GM19463 (cell line): ENCODE data around the gene OR5AU1.
A peak's percentile ranks its signal among the peaks of the same experiment; 100 is the strongest.
"Not testable (repeated sequence)": the region's sequence is repeated elsewhere in the genome, so short reads cannot be mapped to it uniquely, and the experiment has no call there.

Source experiments
- ATAC-seq: cut with Tn5 transposase; IDR thresholded peaks from one replicate; pipeline ENCODE4 v1.9.1; 2021; ENCODE audit warnings: mild to moderate bottlenecking, moderate library complexity; ENCODE audit not compliant: unreplicated experiment

Gene OR5AU1

DNA sequence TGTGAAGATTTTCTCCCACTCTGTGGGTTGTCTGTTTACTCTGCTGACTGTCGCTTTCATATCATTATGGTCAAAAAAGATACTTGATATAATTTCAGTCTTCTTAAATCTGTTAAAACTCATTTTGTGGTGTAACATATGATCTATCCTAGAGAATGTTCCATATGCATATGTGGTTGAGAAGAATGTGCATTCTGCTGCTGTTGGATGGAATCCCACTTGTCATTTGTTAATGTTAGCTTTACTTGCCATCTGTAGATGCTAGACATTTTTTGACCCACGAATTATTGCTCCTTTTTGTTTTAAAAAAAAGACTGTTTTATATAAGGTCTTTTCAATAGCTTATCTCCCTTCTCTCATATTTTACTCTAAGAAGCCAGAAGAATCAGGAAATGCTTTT is 26.3 kb upstream of the OR5AU1 start:
- ATAC-seq, result no peak

DNA sequence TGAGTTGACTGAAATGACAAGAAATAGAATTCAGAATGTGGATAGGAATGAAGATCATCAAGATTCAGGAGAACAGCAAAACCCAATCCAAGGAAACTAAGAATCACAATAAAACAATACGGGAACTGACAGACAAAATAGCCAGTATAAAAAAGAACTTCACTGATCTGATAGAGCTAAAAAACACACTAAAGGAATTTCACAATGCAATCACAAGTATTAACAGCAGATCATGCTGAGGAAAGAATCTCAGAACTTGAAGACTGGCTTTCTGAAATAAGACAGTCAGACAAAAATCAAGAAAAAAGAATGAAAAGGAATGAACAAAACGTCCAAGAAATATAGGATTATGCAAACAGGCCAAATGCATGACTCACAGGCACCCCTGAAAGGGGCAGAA is 15.3 kb upstream of the OR5AU1 start:
- no peak for ATAC-seq

GRCh38 chr14:21169573-21169972 is 13.7 kb upstream of the OR5AU1 start:
- ATAC-seq, result no peak

DNA sequence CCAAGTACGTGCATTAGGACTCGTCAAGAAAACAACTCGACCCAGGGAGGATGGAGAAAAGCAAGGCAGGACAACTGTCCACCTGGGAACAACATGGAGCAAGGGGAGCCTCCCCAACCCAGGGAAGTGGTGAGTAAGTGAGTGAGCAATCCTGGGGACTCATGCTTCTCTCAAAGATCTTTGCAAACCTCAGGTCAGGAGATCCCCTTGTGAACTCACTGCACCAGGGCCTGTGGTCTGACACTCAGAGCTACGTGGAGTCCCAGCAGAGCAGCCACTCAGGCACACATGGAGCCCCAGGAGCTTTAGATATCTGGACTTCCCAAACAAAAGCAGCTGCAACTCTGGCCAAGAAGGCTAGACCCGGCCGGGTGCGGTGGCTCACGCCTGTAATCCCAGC is 12.2 kb upstream of the OR5AU1 start:
- ATAC-seq, result no peak

GRCh38 chr14:21165670-21166069 is 9.8 kb upstream of the OR5AU1 start:
- ATAC-seq, result not testable (repeated sequence)

GRCh38 chr14:21165002-21165605 is 9.2 kb upstream of the OR5AU1 start:
- not testable (repeated sequence) for ATAC-seq

DNA sequence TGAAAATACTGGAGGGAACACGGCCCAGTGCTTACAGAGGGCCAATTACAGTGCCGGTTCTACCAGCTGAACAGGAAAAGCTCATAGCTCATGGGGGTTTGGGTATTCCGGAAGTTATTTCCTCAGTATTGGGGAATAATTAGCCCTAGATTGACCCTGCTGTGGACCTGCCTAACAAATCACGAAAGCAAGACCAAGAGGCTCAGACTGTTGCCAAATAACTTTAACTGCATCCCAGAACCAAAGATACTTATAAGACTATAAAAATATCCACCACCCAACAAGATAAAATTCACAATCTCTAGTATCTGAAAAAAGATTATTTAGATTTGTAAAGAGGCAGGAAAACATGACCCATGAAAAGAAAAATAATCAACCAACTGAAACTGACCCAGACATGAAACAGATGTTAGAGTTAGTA is 8.0 kb upstream of the OR5AU1 start:
- no peak for ATAC-seq

GRCh38 chr14:21162081-21162480 is 6.2 kb upstream of the OR5AU1 start:
- ATAC-seq, result no peak

GRCh38 chr14:21160061-21160610 is 4.3 kb upstream of the OR5AU1 start:
- ATAC-seq, result no peak

DNA sequence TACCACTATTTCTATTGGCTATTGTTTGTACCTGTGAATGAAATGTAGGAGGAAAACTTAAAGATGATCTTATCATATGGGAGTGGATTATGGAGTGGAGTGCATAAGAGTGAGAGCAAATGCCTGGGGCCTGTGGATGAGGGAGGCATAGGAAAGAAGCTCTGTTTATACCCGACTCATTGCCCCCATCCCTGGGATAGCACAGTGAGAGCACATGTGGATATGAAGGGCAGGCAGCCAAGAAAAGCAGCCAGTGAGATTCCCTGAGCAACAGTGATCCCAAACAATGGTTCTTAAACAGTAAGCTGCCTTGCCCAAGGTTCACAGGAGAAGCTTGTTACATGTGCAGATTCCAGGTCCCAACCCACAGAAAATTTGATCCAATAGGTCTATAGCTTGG is 2.3 kb upstream of the OR5AU1 start:
- ATAC-seq, result not testable (repeated sequence)

DNA sequence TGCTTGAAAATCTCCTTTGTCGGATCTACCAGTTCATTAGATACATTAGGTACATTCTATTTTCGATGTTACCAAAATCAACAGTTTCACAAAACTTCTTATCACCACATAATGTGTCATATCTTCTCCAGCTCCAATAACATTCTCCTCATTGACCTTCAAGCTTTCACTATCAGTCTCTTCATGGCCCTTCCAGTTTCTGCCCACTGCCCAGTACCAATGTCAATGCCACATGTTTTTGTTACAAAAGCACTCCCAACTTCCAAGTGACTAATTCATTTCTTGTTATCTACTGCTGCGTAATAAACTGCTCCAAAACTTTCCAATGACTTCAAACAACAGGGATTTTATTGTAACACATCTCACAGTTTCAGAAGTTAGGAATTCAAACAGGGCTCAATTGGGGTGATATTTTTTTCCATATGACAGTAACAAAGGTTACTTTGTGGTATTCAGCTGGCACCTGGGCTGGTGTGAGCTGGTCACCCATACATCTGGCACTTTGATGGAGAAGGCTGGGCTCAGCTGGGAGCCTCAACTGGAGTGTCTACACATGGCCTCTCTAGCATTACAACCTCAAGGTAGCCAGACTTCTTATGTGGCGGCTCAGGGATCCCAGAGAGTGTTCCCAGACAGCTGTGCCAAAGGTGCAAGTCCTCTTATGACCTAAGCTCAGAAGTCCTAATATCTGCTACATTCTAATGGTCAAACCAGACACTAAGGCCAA is 6.1 kb downstream of the OR5AU1 start:
- ATAC-seq, result no peak

DNA sequence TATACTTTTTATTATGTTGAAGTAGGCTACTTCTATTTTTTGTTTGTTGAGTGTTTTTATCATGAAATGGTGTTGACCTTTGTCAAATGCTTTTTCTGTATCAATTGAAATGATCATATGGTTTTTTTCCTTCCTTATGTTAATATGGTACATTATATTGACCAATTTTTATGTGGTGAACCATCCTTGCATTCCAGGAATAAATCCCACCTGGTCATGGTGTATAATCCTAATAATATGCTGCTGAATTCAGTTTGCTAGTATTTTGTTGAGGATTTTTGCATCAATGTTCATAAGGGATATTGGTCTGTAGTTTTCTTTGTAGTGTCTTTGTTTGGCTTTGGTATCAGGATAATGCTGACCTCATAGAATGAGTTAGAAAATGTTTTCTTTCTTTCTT is 10.4 kb downstream of the OR5AU1 start:
- no peak for ATAC-seq

- no peak for ATAC-seq
Observed at GRCh38 chr14:21142357-21142756, 13.5 kb downstream of the OR5AU1 start.

DNA sequence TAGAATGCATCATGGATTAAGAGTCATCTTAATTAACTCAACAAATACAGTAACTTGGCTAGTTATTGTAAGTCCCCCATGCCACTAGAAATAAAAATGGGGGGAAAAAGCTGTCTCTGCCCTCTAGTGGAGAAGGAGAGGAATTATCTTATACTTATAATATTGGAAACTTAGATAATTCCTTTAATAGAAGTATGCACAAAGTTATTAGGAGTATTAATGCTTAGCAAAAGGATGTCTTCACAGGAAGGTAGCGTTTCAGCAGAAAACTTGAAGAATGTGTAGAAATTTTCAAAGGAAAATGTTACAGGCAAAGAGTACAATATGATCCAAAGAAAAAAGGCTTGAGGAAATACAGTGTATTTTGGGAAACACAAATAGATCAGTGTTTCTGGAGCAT is 19.8 kb downstream of the OR5AU1 start:
- ATAC-seq, result no peak

DNA sequence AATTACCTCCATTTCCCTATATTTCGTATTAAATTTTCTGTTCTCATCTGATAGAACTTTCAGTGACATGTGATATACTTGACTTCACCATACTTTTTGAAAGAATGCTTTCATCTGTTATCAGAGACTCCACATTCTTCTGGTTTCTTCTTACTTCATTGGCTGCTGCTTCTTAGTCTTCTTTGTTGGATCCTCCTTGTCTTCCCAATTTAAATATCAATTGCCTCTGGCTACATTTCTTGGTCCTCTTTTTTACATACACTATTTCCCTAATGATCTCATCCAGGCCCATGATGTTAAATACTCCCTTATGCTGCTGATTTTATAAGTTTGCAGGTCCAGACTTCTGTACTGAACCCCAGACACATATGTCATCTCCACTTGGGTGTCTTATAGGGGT is 22.0 kb downstream of the OR5AU1 start:
- ATAC-seq, result no peak

DNA sequence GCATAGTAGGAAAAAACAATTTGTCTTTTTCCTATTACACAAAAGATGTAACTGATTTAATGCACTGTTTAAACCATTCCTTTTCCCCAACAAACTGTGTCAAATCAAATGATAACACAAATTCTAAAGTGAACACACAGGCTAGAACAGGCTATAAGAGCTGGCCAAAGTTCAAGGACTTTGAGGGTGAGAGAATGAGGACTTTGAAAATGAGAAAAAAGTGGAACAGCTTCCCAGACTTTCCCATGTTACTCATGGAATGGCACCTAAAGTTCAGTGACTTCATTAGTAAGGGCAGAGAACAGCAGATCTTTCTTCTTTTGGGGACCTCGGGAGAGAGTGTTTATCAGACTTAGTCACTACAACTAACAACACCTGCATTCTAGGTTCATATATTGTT is 32.4 kb downstream of the OR5AU1 start:
- ATAC-seq, result no peak

- no peak for ATAC-seq
Observed at GRCh38 chr14:21121122-21121521, 34.7 kb downstream of the OR5AU1 start.

DNA sequence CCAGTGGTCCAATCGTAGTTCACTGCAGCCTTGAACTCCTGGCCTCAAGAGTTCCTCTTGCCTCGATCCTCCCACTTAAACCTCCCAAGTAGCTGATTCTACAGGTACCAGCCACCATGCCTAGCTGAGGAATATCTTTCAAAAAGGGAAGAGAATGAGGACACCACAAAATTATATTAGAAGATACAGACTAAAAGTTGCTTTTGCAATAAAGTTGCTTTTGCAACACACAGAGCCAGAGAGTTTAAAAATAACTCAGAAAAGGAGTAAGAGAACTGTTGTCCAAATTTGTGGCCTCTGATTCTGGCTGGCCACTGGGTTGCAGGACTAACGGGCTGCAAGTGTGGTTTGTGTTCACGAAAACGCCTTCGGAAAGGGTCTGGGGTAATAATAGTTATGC is 35.2 kb downstream of the OR5AU1 start:
- ATAC-seq, result no peak

GRCh38 chr14:21118933-21119332 is 36.9 kb downstream of the OR5AU1 start:
- ATAC-seq, result no peak

GRCh38 chr14:21113369-21113768 is 42.5 kb downstream of the OR5AU1 start:
- no peak for ATAC-seq

- ATAC-seq, result no peak
Observed at GRCh38 chr14:21112255-21112654, 43.6 kb downstream of the OR5AU1 start.

GRCh38 chr14:21109377-21110138 is 46.3 kb downstream of the OR5AU1 start:
- ATAC-seq, result peak; percentile 65
